ENCODE measurements around the gene UBE2V1. TPM values are rescaled to one million over a fixed set of nuclear protein-coding genes. Genes with fewer than 3 reads are reported as not detected.
"Not testable (repeated sequence)": the region's sequence is repeated elsewhere in the genome, so short reads cannot be mapped to it uniquely, and the experiment has no call there.

UBE2V1 gene
- total and polyA plus RNA-seq, 2 donors (not counting 3 experiments of a cell fraction or from before 2014, with no cell fraction given), result 145 to 156 TPM

- POLR2A ChIA-PET, result no interaction called here
- FAIRE-seq, result no peak
- DNase-seq (ENCODE audit: low read depth, low spot score), result no peak
- Histone ChIP-seq H3K27me3 (ENCODE audit: control insufficient read depth in 2 of 2, insufficient read depth in 2 of 2, low read length in 2 of 2) (no peaks in the 10 kb centered on the region), H3K9me3 (replicated peaks; ENCODE audit: control insufficient read depth, insufficient read depth, low read length) (no peaks in the 10 kb centered on the region), H3K36me3 (ENCODE audit: control insufficient read depth in 2 of 2, extremely low read depth in 1 of 2, insufficient read depth in 2 of 2, low read length in 2 of 2) (peaks cover 4 to 10% of the 10 kb centered on the region in 2 experiments), H3K4me3 (replicated peaks in 1 of 3; ENCODE audit: insufficient read depth in 1 of 3, low read depth in 1 of 3, low read length in 3 of 3) (no peak overlapping the region), H3K79me2 (ENCODE audit: control insufficient read depth, insufficient read depth, low read length) (peaks cover 15% of the 10 kb centered on the region), H2AFZ (ENCODE audit: low read depth, low read length) (no peak overlapping the region), H4K20me1 (replicated peaks; ENCODE audit: control insufficient read depth, extremely low read depth, insufficient read depth, low read length) (no peaks in the 10 kb centered on the region), H3K9ac (replicated peaks; ENCODE audit: extremely low read depth, insufficient read depth, low read length) (no peak overlapping the region), H3K9me1 (replicated peaks; ENCODE audit: control insufficient read depth, extremely low read depth, insufficient read depth, low read length) (no peaks in the 10 kb centered on the region), H3K27ac (ENCODE audit: insufficient read depth, low read depth, low read length) (no peak overlapping the region), H3K4me2 (ENCODE audit: insufficient read depth, low read length) (no peak overlapping the region), H3K4me1 (ENCODE audit: control insufficient read depth, extremely low read depth, insufficient read depth, low read length) (peaks cover 19% of the 10 kb centered on the region)
- CTCF ChIA-PET, result interaction anchor here (1.0 to 5.3 kb wide), 5 partner anchors 11 to 118 kb away, joined by 3 to 95 read pairs (median 3); no protein-coding TSS in a partner anchor
- intact Hi-C loops (cut with micrococcal nuclease), result no loop called here
- BruUV-seq (replicated peaks), result no TSS peak
- TF ChIP-seq POLR2A (IDR thresholded peaks at IDR 0.05; ENCODE audit: low read depth, low read length) (no peak), GATA2 (IDR thresholded peaks at IDR 0.05; ENCODE audit: insufficient read depth, insufficient read length, low read depth, low read length) (no peak), MYC (IDR thresholded peaks at IDR 0.05; ENCODE audit: low read depth, low read length) (no peak), MAX (IDR thresholded peaks at IDR 0.05; ENCODE audit: insufficient read depth, insufficient read length) (no peak), EZH2 (IDR thresholded peaks at IDR 0.05; ENCODE audit: borderline replicate concordance, low read depth, low read length, severe bottlenecking) (no peak), JUN (IDR thresholded peaks at IDR 0.05; ENCODE audit: borderline replicate concordance, insufficient read depth, insufficient read length, low read depth) (no peak), CTCF (IDR thresholded peaks at IDR 0.05; ENCODE audit: extremely low read depth in 1 of 2, insufficient read depth in 1 of 2, low read depth in 1 of 2, low read length in 2 of 2) (no peak), POLR2AphosphoS5 (IDR thresholded peaks at IDR 0.05; ENCODE audit: insufficient read depth, low read depth, low read length) (no peak), FOS (IDR thresholded peaks at IDR 0.05; ENCODE audit: borderline replicate concordance, insufficient read depth, low read length) (no peak)
- dilution Hi-C loops (cut with MboI; ENCODE audit: extremely low pct_ligation_motif_present, low sequenced_read_pairs), result no loop called here
Measured at GRCh38 chr20:50083034-50083433, 29.9 kb downstream of the UBE2V1 start.

- H3K9me1 ChIP-seq (replicated peaks; ENCODE audit: control insufficient read depth, extremely low read depth, insufficient read depth, low read length); POLR2A ChIA-PET; H3K4me2 ChIP-seq (ENCODE audit: insufficient read depth, low read length); DNase-seq (ENCODE audit: low read depth, low spot score); H2AFZ ChIP-seq (ENCODE audit: low read depth, low read length); H3K27me3 ChIP-seq (ENCODE audit: control insufficient read depth in 2 of 2, insufficient read depth in 2 of 2, low read length in 2 of 2); BruUV-seq (replicated peaks); H3K27ac ChIP-seq (ENCODE audit: insufficient read depth, low read depth, low read length); H3K79me2 ChIP-seq (ENCODE audit: control insufficient read depth, insufficient read depth, low read length); dilution Hi-C loops (cut with MboI; ENCODE audit: extremely low pct_ligation_motif_present, low sequenced_read_pairs); H4K20me1 ChIP-seq (replicated peaks; ENCODE audit: control insufficient read depth, extremely low read depth, insufficient read depth, low read length); H3K4me3 ChIP-seq (replicated peaks in 1 of 3; ENCODE audit: insufficient read depth in 1 of 3, low read depth in 1 of 3, low read length in 3 of 3); H3K9me3 ChIP-seq (replicated peaks; ENCODE audit: control insufficient read depth, insufficient read depth, low read length); H3K9ac ChIP-seq (replicated peaks; ENCODE audit: extremely low read depth, insufficient read depth, low read length); FAIRE-seq; intact Hi-C loops (cut with micrococcal nuclease): not testable (repeated sequence)
- CTCF ChIA-PET, result interaction anchor here (4.4 to 5.3 kb wide), 2 partner anchors 10 to 104 kb away, joined by 65 to 95 read pairs; no protein-coding TSS in a partner anchor
- peaks cover 4 to 10% of the 10 kb centered on the region in 2 experiments for H3K36me3 ChIP-seq (ENCODE audit: control insufficient read depth in 2 of 2, extremely low read depth in 1 of 2, insufficient read depth in 2 of 2, low read length in 2 of 2)
- H3K4me1 ChIP-seq (ENCODE audit: control insufficient read depth, extremely low read depth, insufficient read depth, low read length), result peaks cover 19% of the 10 kb centered on the region
Measured at GRCh38 chr20:50082056-50082455, 30.9 kb downstream of the UBE2V1 start.

All from endothelial cell of umbilical vein (primary cell).